ENCODE results near the gene FGD5.

Gene FGD5

DNA sequence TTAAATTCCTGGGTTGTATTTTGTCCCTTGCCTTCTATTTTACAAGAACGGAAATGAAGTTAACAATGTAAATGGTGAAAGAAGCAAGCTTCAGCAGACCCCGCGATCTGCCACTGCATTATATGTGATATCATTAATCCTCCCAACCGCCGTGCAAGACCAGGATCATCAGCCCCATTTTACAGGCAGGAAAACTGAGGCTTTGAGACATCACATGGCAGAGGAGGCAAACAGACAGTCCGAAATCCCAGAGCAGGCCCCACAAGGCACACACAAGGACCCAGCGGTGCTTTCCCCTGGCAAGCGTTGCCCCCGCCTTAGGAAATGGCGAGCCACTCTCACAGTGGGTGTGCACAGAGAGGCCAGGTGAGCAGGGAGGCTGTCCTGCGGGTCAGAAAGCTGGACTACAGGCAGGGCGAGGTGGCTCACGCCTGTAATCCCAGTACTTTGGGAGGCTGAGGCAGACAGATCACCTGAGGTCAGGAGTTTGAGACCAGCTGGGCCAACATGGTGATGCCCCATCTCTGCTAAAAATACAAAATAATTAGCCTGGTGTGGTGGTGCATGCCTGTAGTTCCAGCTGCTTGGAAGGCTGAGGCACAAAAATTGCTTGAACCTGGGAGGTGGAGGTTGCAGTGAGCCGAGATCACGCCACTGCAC, 16.2 kb downstream of the FGD5 start:
- WGBS: 90% methylated on average over 15 of the region's 15 CpGs
- no peaks in the 10 kb centered on the region for H3K79me1 ChIP-seq (replicated peaks; ENCODE audit: low read length, poor library complexity, severe bottlenecking)
- H2BK5ac ChIP-seq (ENCODE audit: low read depth, low read length, poor library complexity, severe bottlenecking): no peak overlapping the region
- no peak overlapping the region for H4K91ac ChIP-seq (ENCODE audit: low read length)
- H4K8ac ChIP-seq (ENCODE audit: low read length): no peak overlapping the region
- H2BK120ac ChIP-seq (ENCODE audit: low read depth, low read length): no peak overlapping the region
- H3K9ac ChIP-seq (ENCODE audit: low read length): no peak overlapping the region
- no peak overlapping the region for H3K4me3 ChIP-seq (ENCODE audit: insufficient read depth in 1 of 2, low read depth in 1 of 2, low read length in 2 of 2)
- no peak overlapping the region for H2BK15ac ChIP-seq (ENCODE audit: low read depth, poor library complexity, severe bottlenecking)
- no peak overlapping the region for H2BK12ac ChIP-seq (ENCODE audit: low read length in 2 of 2)
- no peaks in the 10 kb centered on the region for H3K36me3 ChIP-seq (ENCODE audit: control insufficient read depth in 1 of 2, insufficient read depth in 2 of 2, low read depth in 1 of 2, low read length in 2 of 2)
- no peaks in the 10 kb centered on the region for H3K9me3 ChIP-seq (ENCODE audit: control insufficient read depth, low read length)
- H3K14ac ChIP-seq (ENCODE audit: low read length in 2 of 2): peak overlapping the region in 1 of 2 experiments; percentile 49
- no peak overlapping the region for H3K4ac ChIP-seq (ENCODE audit: low read depth in 1 of 2, low read length in 2 of 2)
- H2AFZ ChIP-seq (ENCODE audit: low read depth, low read length): no peak overlapping the region
- H3K27me3 ChIP-seq (ENCODE audit: control insufficient read depth in 1 of 2, insufficient read depth in 1 of 2, low read length in 2 of 2): peaks cover 26 to 70% of the 10 kb centered on the region in 2 experiments
- H3K18ac ChIP-seq (ENCODE audit: low read depth in 1 of 2, low read length in 2 of 2): peak overlapping the region in 1 of 2 experiments; percentile 31
- no peak overlapping the region for H2AK5ac ChIP-seq (ENCODE audit: low read length, severe bottlenecking)
- H3K4me2 ChIP-seq (ENCODE audit: low read length, poor library complexity, severe bottlenecking): no peak overlapping the region
- no peak overlapping the region for H3K23ac ChIP-seq (ENCODE audit: low read length in 2 of 2)
- no peak overlapping the region for H3K27ac ChIP-seq (ENCODE audit: low read length, poor library complexity, severe bottlenecking)
- no peak for DNase-seq
- no peaks in the 10 kb centered on the region for H3K4me1 ChIP-seq (ENCODE audit: control insufficient read depth, insufficient read depth, low read depth, low read length)

DNA sequence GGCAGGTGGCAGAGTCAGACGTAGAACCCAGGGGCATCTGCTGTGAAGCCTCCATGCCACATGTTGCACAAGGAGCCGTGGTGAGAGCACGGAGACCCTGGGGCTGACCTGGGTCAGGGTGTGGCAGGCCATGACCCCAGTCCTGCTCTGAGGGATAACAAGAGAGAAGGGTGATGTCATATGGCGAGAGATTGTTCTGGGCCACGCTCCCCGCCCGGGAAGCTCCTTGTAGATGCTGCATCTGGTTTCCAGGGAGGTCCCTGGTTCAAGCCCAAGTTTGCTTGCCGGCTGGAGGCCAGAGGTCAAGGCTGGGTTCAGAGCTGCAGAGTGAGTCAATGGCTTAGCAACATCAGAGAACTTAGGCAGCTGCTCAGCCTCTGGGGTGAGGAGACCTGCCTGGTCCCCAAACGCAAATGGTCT, 17.3 kb downstream of the FGD5 start:
- no peaks in the 10 kb centered on the region for H3K79me1 ChIP-seq (replicated peaks; ENCODE audit: low read length, poor library complexity, severe bottlenecking)
- H3K4ac ChIP-seq (ENCODE audit: low read depth in 1 of 2, low read length in 2 of 2): no peak overlapping the region
- no peak overlapping the region for H2AFZ ChIP-seq (ENCODE audit: low read depth, low read length)
- DNase-seq: no peak
- H3K18ac ChIP-seq (ENCODE audit: low read depth in 1 of 2, low read length in 2 of 2): no peak overlapping the region
- no peaks in the 10 kb centered on the region for H3K36me3 ChIP-seq (ENCODE audit: control insufficient read depth in 1 of 2, insufficient read depth in 2 of 2, low read depth in 1 of 2, low read length in 2 of 2)
- no peak overlapping the region for H3K27ac ChIP-seq (ENCODE audit: low read length, poor library complexity, severe bottlenecking)
- no peaks in the 10 kb centered on the region for H3K4me1 ChIP-seq (ENCODE audit: control insufficient read depth, insufficient read depth, low read depth, low read length)
- H3K9ac ChIP-seq (ENCODE audit: low read length): no peak overlapping the region
- no peak overlapping the region for H2BK5ac ChIP-seq (ENCODE audit: low read depth, low read length, poor library complexity, severe bottlenecking)
- H3K4me2 ChIP-seq (ENCODE audit: low read length, poor library complexity, severe bottlenecking): no peak overlapping the region
- no peaks in the 10 kb centered on the region for H3K9me3 ChIP-seq (ENCODE audit: control insufficient read depth, low read length)
- no peak overlapping the region for H3K23ac ChIP-seq (ENCODE audit: low read length in 2 of 2)
- no peak overlapping the region for H2AK5ac ChIP-seq (ENCODE audit: low read length, severe bottlenecking)
- peaks cover 27 to 65% of the 10 kb centered on the region in 2 experiments for H3K27me3 ChIP-seq (ENCODE audit: control insufficient read depth in 1 of 2, insufficient read depth in 1 of 2, low read length in 2 of 2)
- no peak overlapping the region for H4K91ac ChIP-seq (ENCODE audit: low read length)
- no peak overlapping the region for H2BK120ac ChIP-seq (ENCODE audit: low read depth, low read length)
- H2BK15ac ChIP-seq (ENCODE audit: low read depth, poor library complexity, severe bottlenecking): no peak overlapping the region
- WGBS: 56% methylated on average over 9 of the region's 9 CpGs
- no peak overlapping the region for H3K4me3 ChIP-seq (ENCODE audit: insufficient read depth in 1 of 2, low read depth in 1 of 2, low read length in 2 of 2)
- H3K14ac ChIP-seq (ENCODE audit: low read length in 2 of 2): no peak overlapping the region
- no peak overlapping the region for H4K8ac ChIP-seq (ENCODE audit: low read length)
- no peak overlapping the region for H2BK12ac ChIP-seq (ENCODE audit: low read length in 2 of 2)

DNA sequence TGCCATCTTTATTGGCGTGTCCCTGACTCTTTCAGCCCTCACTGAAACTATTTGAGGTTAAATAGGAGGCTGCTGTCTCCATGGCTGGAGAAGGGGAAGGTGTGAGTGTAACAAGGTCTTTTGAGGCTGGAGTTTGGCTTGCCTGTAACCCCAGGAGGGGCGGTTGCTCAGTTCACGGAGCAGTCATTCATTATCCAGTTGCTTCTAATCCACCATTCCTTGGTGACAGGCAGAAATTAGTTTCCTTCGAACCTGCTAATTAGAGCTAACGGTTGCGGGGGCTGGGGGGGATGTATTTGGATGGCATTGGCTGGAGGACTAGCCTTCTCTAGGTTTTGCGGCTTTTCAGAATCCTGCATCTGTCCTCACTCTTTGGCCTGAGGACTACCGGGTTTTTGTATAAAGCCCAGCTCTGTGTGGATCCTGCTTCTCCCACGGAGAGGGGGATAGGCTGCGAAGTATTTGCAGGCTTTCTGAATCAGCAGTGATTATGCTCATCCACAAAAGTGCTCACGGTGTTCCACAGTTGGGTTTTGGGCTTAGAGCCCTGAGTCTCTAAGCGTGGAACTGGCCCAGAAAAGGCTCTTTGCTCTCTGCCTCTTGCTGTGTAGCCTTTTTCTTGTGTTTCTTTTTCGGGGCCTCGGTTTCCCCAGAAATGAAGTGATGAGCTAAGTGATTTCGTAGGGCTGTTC, 18.6 kb downstream of the FGD5 start:
- Histone ChIP-seq H4K91ac (ENCODE audit: low read length) (no peak overlapping the region), H2BK12ac (ENCODE audit: low read length in 2 of 2) (no peak overlapping the region), H3K4ac (ENCODE audit: low read depth in 1 of 2, low read length in 2 of 2) (no peak overlapping the region), H3K23ac (ENCODE audit: low read length in 2 of 2) (no peak overlapping the region), H3K27ac (ENCODE audit: low read length, poor library complexity, severe bottlenecking) (no peak overlapping the region), H4K8ac (ENCODE audit: low read length) (no peak overlapping the region), H2BK5ac (ENCODE audit: low read depth, low read length, poor library complexity, severe bottlenecking) (no peak overlapping the region), H3K14ac (ENCODE audit: low read length in 2 of 2) (no peak overlapping the region), H3K18ac (ENCODE audit: low read depth in 1 of 2, low read length in 2 of 2) (no peak overlapping the region), H3K79me1 (replicated peaks; ENCODE audit: low read length, poor library complexity, severe bottlenecking) (no peaks in the 10 kb centered on the region), H3K9ac (ENCODE audit: low read length) (peak overlapping the region; percentile 52), H3K4me3 (ENCODE audit: insufficient read depth in 1 of 2, low read depth in 1 of 2, low read length in 2 of 2) (peak overlapping the region in 1 of 2 experiments; percentile 28), H3K4me1 (ENCODE audit: control insufficient read depth, insufficient read depth, low read depth, low read length) (no peaks in the 10 kb centered on the region), H3K9me3 (ENCODE audit: control insufficient read depth, low read length) (no peaks in the 10 kb centered on the region), H2BK15ac (ENCODE audit: low read depth, poor library complexity, severe bottlenecking) (no peak overlapping the region), H3K4me2 (ENCODE audit: low read length, poor library complexity, severe bottlenecking) (no peak overlapping the region), H2BK120ac (ENCODE audit: low read depth, low read length) (no peak overlapping the region), H2AFZ (ENCODE audit: low read depth, low read length) (no peak overlapping the region), H2AK5ac (ENCODE audit: low read length, severe bottlenecking) (no peak overlapping the region), H3K36me3 (ENCODE audit: control insufficient read depth in 1 of 2, insufficient read depth in 2 of 2, low read depth in 1 of 2, low read length in 2 of 2) (no peaks in the 10 kb centered on the region), H3K27me3 (ENCODE audit: control insufficient read depth in 1 of 2, insufficient read depth in 1 of 2, low read length in 2 of 2) (peaks cover 25 to 65% of the 10 kb centered on the region in 2 experiments)
- 66% methylated on average over 13 of the region's 15 CpGs for WGBS
- no peak for DNase-seq

DNA sequence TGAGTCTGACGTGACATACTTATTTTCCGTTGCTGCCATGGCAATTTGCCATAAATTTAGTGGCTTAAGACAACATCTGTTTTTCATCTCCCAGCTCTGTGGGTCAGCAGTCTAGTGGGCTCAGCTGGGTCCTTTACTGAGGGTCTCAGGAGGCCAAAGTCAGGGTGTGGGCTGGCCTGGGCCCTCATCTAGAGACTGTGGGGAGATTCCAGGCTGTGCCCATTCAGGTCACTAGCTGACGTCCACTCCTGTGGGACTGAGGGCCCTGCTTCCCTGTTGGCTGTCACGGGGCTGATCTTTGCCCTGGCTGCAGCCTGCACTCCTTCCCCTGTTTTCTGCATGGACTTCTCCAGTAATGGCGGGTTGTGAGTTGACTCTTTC, 19.1 kb downstream of the FGD5 start:
- no peak overlapping the region for H4K8ac ChIP-seq (ENCODE audit: low read length)
- H2BK12ac ChIP-seq (ENCODE audit: low read length in 2 of 2): no peak overlapping the region
- H3K9me3 ChIP-seq (ENCODE audit: control insufficient read depth, low read length): no peaks in the 10 kb centered on the region
- 47% methylated on average over 5 of the region's 5 CpGs for WGBS
- H3K36me3 ChIP-seq (ENCODE audit: control insufficient read depth in 1 of 2, insufficient read depth in 2 of 2, low read depth in 1 of 2, low read length in 2 of 2): no peaks in the 10 kb centered on the region
- no peaks in the 10 kb centered on the region for H3K4me1 ChIP-seq (ENCODE audit: control insufficient read depth, insufficient read depth, low read depth, low read length)
- no peak overlapping the region for H3K4me2 ChIP-seq (ENCODE audit: low read length, poor library complexity, severe bottlenecking)
- H2AK5ac ChIP-seq (ENCODE audit: low read length, severe bottlenecking): no peak overlapping the region
- no peak overlapping the region for H3K4ac ChIP-seq (ENCODE audit: low read depth in 1 of 2, low read length in 2 of 2)
- no peak overlapping the region for H2BK120ac ChIP-seq (ENCODE audit: low read depth, low read length)
- H3K27me3 ChIP-seq (ENCODE audit: control insufficient read depth in 1 of 2, insufficient read depth in 1 of 2, low read length in 2 of 2): peaks cover 27 to 60% of the 10 kb centered on the region in 2 experiments
- H2BK15ac ChIP-seq (ENCODE audit: low read depth, poor library complexity, severe bottlenecking): no peak overlapping the region
- no peak overlapping the region for H2BK5ac ChIP-seq (ENCODE audit: low read depth, low read length, poor library complexity, severe bottlenecking)
- no peak overlapping the region for H3K14ac ChIP-seq (ENCODE audit: low read length in 2 of 2)
- H2AFZ ChIP-seq (ENCODE audit: low read depth, low read length): no peak overlapping the region
- peak overlapping the region in 1 of 2 experiments; percentile 4 for H3K4me3 ChIP-seq (ENCODE audit: insufficient read depth in 1 of 2, low read depth in 1 of 2, low read length in 2 of 2)
- no peak overlapping the region for H3K23ac ChIP-seq (ENCODE audit: low read length in 2 of 2)
- DNase-seq: peak; percentile 6
- H3K18ac ChIP-seq (ENCODE audit: low read depth in 1 of 2, low read length in 2 of 2): no peak overlapping the region
- H3K27ac ChIP-seq (ENCODE audit: low read length, poor library complexity, severe bottlenecking): no peak overlapping the region
- H3K79me1 ChIP-seq (replicated peaks; ENCODE audit: low read length, poor library complexity, severe bottlenecking): no peaks in the 10 kb centered on the region
- no peak overlapping the region for H4K91ac ChIP-seq (ENCODE audit: low read length)
- H3K9ac ChIP-seq (ENCODE audit: low read length): peak overlapping the region; percentile 52
